CD4-positive, alpha-beta memory T cell (primary cell): ENCODE results near the gene TESK1. TPM values are rescaled to one million over a fixed set of nuclear protein-coding genes. Genes with fewer than 3 reads are reported as not detected.

ENCODE experiments used
- CTCF ChIA-PET: fragments of 350-600 bp; sonication (Branson Sonifier 250); formaldehyde crosslinking; loops from one replicate; lab custom pipeline; 2021; ENCODE audit warnings: inconsistent platforms; ENCODE audit not compliant: partially characterized antibody; lab: Charles Lee
- POLR2A ChIA-PET: fragments of 350-600 bp; sonication (Branson Sonifier 250); formaldehyde crosslinking; loops from one replicate; lab custom pipeline; 2021; ENCODE audit not compliant: partially characterized antibody; lab: Charles Lee
- DNase-seq, 5 donors: peaks; one replicate each; pipeline versions ENCODE4 v3.0.0 to v3.0.0-alpha.2; 2020 to 2022; ENCODE audit warnings: mixed read lengths in 1 of 5
- H3K27ac ChIP-seq: one replicate; pipeline ENCODE4 v1.7.0; 2013; ENCODE audit warnings: low read depth, low read length
- H3K27me3 ChIP-seq: 2 replicates; pipeline ENCODE4 v1.7.0; 2013; ENCODE audit warnings: mild to moderate bottlenecking, low read length, moderate library complexity; ENCODE audit not compliant: insufficient read depth
- H3K36me3 ChIP-seq: 2 replicates; pipeline ENCODE4 v1.7.0; 2013; ENCODE audit warnings: mild to moderate bottlenecking, low read length, moderate library complexity; ENCODE audit not compliant: insufficient read depth
- H3K4me1 ChIP-seq: 2 replicates; pipeline ENCODE4 v1.7.0; 2013; ENCODE audit warnings: mild to moderate bottlenecking, low read length, moderate library complexity; ENCODE audit not compliant: insufficient read depth
- H3K4me3 ChIP-seq, 2 donors: one replicate each; pipeline ENCODE4 v1.7.0; 2013; ENCODE audit warnings: low read length in 2 of 2, mild to moderate bottlenecking in 1 of 2
- H3K9me3 ChIP-seq, 2 donors: one replicate each; pipeline ENCODE4 v1.7.0; 2013; ENCODE audit warnings: low read length in 2 of 2, control low read depth in 1 of 2; ENCODE audit not compliant: control insufficient read depth in 1 of 2
- H3K27ac Mint-ChIP-seq, 7 donors: one replicate each; pipeline ENCODE4 v1.8.0; 2020 to 2021; ENCODE audit warnings: mixed read lengths in 7 of 7, mild to moderate bottlenecking in 6 of 7, inconsistent platforms in 3 of 7, moderate library complexity in 3 of 7
- H3K27me3 Mint-ChIP-seq, 2 donors: one replicate each; pipeline ENCODE4 v1.8.0; 2020 to 2021; ENCODE audit warnings: mixed read lengths in 2 of 2
- H3K36me3 Mint-ChIP-seq, 2 donors: one replicate each; pipeline ENCODE4 v1.8.0; 2020 to 2021; ENCODE audit warnings: mixed read lengths in 2 of 2, inconsistent platforms in 1 of 2, mild to moderate bottlenecking in 1 of 2
- H3K4me1 Mint-ChIP-seq, 4 donors: one replicate each; pipeline ENCODE4 v1.8.0; 2020 to 2021; ENCODE audit warnings: mixed read lengths in 4 of 4, mild to moderate bottlenecking in 1 of 4
- H3K4me3 Mint-ChIP-seq, 8 donors: one replicate each; pipeline ENCODE4 v1.8.0; 2020 to 2021; ENCODE audit warnings: mixed read lengths in 8 of 8, mild to moderate bottlenecking in 7 of 8, moderate library complexity in 6 of 8, inconsistent platforms in 3 of 8
- H3K9me3 Mint-ChIP-seq, 8 donors: one replicate each; pipeline ENCODE4 v1.8.0; 2020 to 2021; ENCODE audit warnings: mixed read lengths in 8 of 8, mild to moderate bottlenecking in 5 of 8, inconsistent platforms in 3 of 8, moderate library complexity in 1 of 8
- intact Hi-C: fragments of 100-400 bp; cut with micrococcal nuclease; formaldehyde crosslinking; loops from one replicate; pipeline ENCODE4 v1.15.1; 2023
- polyA plus RNA-seq, 2 donors: library from polyadenylated mRNA; unstranded; fragments of 300-500 nt; fragmentation: Illumina TruSeq; gene quantifications; one replicate each; pipeline ENCODE4 v1.2.3, GENCODE V29; 2021
- total RNA-seq, 2 experiments: library from RNA; stranded (reverse); gene quantifications; one replicate each; pipeline ENCODE4 v1.2.3, GENCODE V29; 2021

The TESK1 gene
- total and polyA plus RNA-seq, 4 experiments from 2014 or later, result 3.3 to 53.5 (median 33.0) TPM

- no peaks in the 10 kb centered on the region for H3K4me1 ChIP-seq
- no peak for DNase-seq
- H3K9me3 ChIP-seq, result no peaks in the 10 kb centered on the region
- no peak overlapping the region for H3K27ac ChIP-seq
- no peaks in the 10 kb centered on the region for H3K27me3 ChIP-seq
- H3K9me3 Mint-ChIP-seq, result no peaks in the 10 kb centered on the region
- peaks cover 0 to 4% of the 10 kb centered on the region in 2 donors for H3K36me3 Mint-ChIP-seq
- CTCF ChIA-PET, result no interaction called here
- no peak overlapping the region for H3K4me3 Mint-ChIP-seq
- POLR2A ChIA-PET, result no interaction called here
- H3K27ac Mint-ChIP-seq, result no peak overlapping the region
- no peaks in the 10 kb centered on the region for H3K36me3 ChIP-seq
- H3K4me3 ChIP-seq, result no peak overlapping the region
- H3K27me3 Mint-ChIP-seq, result no peaks in the 10 kb centered on the region
- H3K4me1 Mint-ChIP-seq, result no peaks in the 10 kb centered on the region
- intact Hi-C loops, result no loop called here
Measured at GRCh38 chr9:35560625-35561337, 44.3 kb upstream of the TESK1 start.

GRCh38 chr9:35561468-35562261, 43.4 kb upstream of the TESK1 start:
- intact Hi-C loops, result no loop called here
- ChIA-PET CTCF (no interaction called here), POLR2A (no interaction called here)
- no peaks in the 10 kb centered on the region for H3K4me1 Mint-ChIP-seq
- no peaks in the 10 kb centered on the region for H3K4me1 ChIP-seq
- H3K4me3 ChIP-seq, result no peak overlapping the region
- no peak overlapping the region for H3K27ac Mint-ChIP-seq
- no peak overlapping the region for H3K4me3 Mint-ChIP-seq
- H3K27me3 ChIP-seq, result no peaks in the 10 kb centered on the region
- H3K9me3 Mint-ChIP-seq, result no peaks in the 10 kb centered on the region
- H3K27ac ChIP-seq, result no peak overlapping the region
- H3K27me3 Mint-ChIP-seq, result no peaks in the 10 kb centered on the region
- no peak for DNase-seq
- peaks cover 0 to 4% of the 10 kb centered on the region in 2 donors for H3K36me3 Mint-ChIP-seq
- H3K36me3 ChIP-seq, result no peaks in the 10 kb centered on the region
- H3K9me3 ChIP-seq, result no peaks in the 10 kb centered on the region

- H3K9me3 ChIP-seq, result no peaks in the 10 kb centered on the region
- H3K36me3 ChIP-seq, result no peaks in the 10 kb centered on the region
- intact Hi-C loops, result no loop called here
- POLR2A ChIA-PET, result no interaction called here
- Mint-ChIP-seq H3K27me3 (no peaks in the 10 kb centered on the region), H3K9me3 (no peaks in the 10 kb centered on the region), H3K36me3 (peaks cover 0 to 4% of the 10 kb centered on the region in 2 donors), H3K27ac (peak overlapping the region in 2 of 7 donors; percentile 22 to 43), H3K4me3 (no peak overlapping the region), H3K4me1 (no peaks in the 10 kb centered on the region)
- no peak for DNase-seq
- no peak overlapping the region for H3K27ac ChIP-seq
- H3K4me1 ChIP-seq, result no peaks in the 10 kb centered on the region
- no peaks in the 10 kb centered on the region for H3K27me3 ChIP-seq
- CTCF ChIA-PET, result interaction anchor here (0.6 to 0.8 kb wide), 2 partner anchors 10 to 671 kb away, joined by 3 read pairs; no protein-coding TSS in a partner anchor
- H3K4me3 ChIP-seq, result no peak overlapping the region
Measured at GRCh38 chr9:35562895-35563780, 41.9 kb upstream of the TESK1 start.

GRCh38 chr9:35563791-35564197, 41.3 kb upstream of the TESK1 start:
- CTCF ChIA-PET, result interaction anchor here (0.6 to 0.8 kb wide), 2 partner anchors 11 to 672 kb away, joined by 3 read pairs; no protein-coding TSS in a partner anchor
- peak overlapping the region in 1 of 7 donors; percentile 62 for H3K27ac Mint-ChIP-seq
- no peak for DNase-seq
- no peaks in the 10 kb centered on the region for H3K27me3 Mint-ChIP-seq
- Histone ChIP-seq H3K4me1 (no peaks in the 10 kb centered on the region), H3K9me3 (no peaks in the 10 kb centered on the region), H3K4me3 (no peak overlapping the region), H3K27ac (no peak overlapping the region), H3K36me3 (no peaks in the 10 kb centered on the region), H3K27me3 (no peaks in the 10 kb centered on the region)
- H3K36me3 Mint-ChIP-seq, result peaks cover 0 to 4% of the 10 kb centered on the region in 2 donors
- H3K9me3 Mint-ChIP-seq, result no peaks in the 10 kb centered on the region
- intact Hi-C loops, result no loop called here
- H3K4me3 Mint-ChIP-seq, result no peak overlapping the region
- no peaks in the 10 kb centered on the region for H3K4me1 Mint-ChIP-seq
- POLR2A ChIA-PET, result no interaction called here

- intact Hi-C loops, result no loop called here
- H3K27ac Mint-ChIP-seq, result no peak overlapping the region
- H3K27ac ChIP-seq, result no peak overlapping the region
- no peak overlapping the region for H3K4me3 Mint-ChIP-seq
- POLR2A ChIA-PET, result no interaction called here
- H3K36me3 Mint-ChIP-seq, result peaks cover 0 to 4% of the 10 kb centered on the region in 2 donors
- H3K4me1 ChIP-seq, result no peaks in the 10 kb centered on the region
- H3K27me3 Mint-ChIP-seq, result no peaks in the 10 kb centered on the region
- H3K9me3 Mint-ChIP-seq, result no peaks in the 10 kb centered on the region
- CTCF ChIA-PET, result no interaction called here
- peaks cover 0 to 6% (median 4%) of the 10 kb centered on the region in 4 donors for H3K4me1 Mint-ChIP-seq
- no peak overlapping the region for H3K4me3 ChIP-seq
- no peaks in the 10 kb centered on the region for H3K27me3 ChIP-seq
- no peaks in the 10 kb centered on the region for H3K9me3 ChIP-seq
- H3K36me3 ChIP-seq, result no peaks in the 10 kb centered on the region
- no peak for DNase-seq
Measured at GRCh38 chr9:35564658-35565061, 40.4 kb upstream of the TESK1 start.

GRCh38 chr9:35566417-35566816, 38.6 kb upstream of the TESK1 start:
- peaks cover 7 to 17% (median 13%) of the 10 kb centered on the region in 4 donors for H3K4me1 Mint-ChIP-seq
- no peak overlapping the region for H3K4me3 ChIP-seq
- no peaks in the 10 kb centered on the region for H3K27me3 ChIP-seq
- intact Hi-C loops, result no loop called here
- CTCF ChIA-PET, result interaction anchor here (1.1 to 1.2 kb wide), 2 partner anchors 13 to 224 kb away, joined by 3 read pairs; no protein-coding TSS in a partner anchor
- no peak overlapping the region for H3K27ac Mint-ChIP-seq
- DNase-seq, result no peak
- H3K9me3 Mint-ChIP-seq, result no peaks in the 10 kb centered on the region
- H3K4me3 Mint-ChIP-seq, result no peak overlapping the region
- H3K27me3 Mint-ChIP-seq, result no peaks in the 10 kb centered on the region
- POLR2A ChIA-PET, result no interaction called here
- peaks cover 0 to 4% of the 10 kb centered on the region in 2 donors for H3K36me3 Mint-ChIP-seq
- H3K36me3 ChIP-seq, result no peaks in the 10 kb centered on the region
- H3K9me3 ChIP-seq, result no peaks in the 10 kb centered on the region
- H3K27ac ChIP-seq, result no peak overlapping the region
- peaks cover 7% of the 10 kb centered on the region for H3K4me1 ChIP-seq
